Embryonic facial prominence (tissue), 1 donor: ENCODE measurements around the gene OIT3.

Experiments used
- DNase-seq: peaks from one replicate; pipeline ENCODE4 v3.0.0-alpha.2; 2016; ENCODE audit errors: extremely low spot score

OIT3 gene

GRCh38 chr10:72893136-72893798 is at the start of gene OIT3:
TSS of gene OIT3 (plus strand) at chr10:72893739. CDS start at chr10:72893799, 60 bp downstream.
- DNase-seq = no peak

GRCh38 chr10:72846238-72846637 is 47.3 kb upstream of the OIT3 start:
- no peak for DNase-seq

- DNase-seq = no peak
Observed at GRCh38 chr10:72847681-72848080, 45.9 kb upstream of the OIT3 start.

- DNase-seq = no peak
Observed at GRCh38 chr10:72850861-72851260, 42.7 kb upstream of the OIT3 start.

GRCh38 chr10:72851509-72851908 is 42.0 kb upstream of the OIT3 start:
- no peak for DNase-seq

- DNase-seq = no peak
Observed at GRCh38 chr10:72852508-72852907, 41.0 kb upstream of the OIT3 start.

- no peak for DNase-seq
Observed at GRCh38 chr10:72855129-72855528, 38.4 kb upstream of the OIT3 start.

GRCh38 chr10:72855790-72856189 is 37.7 kb upstream of the OIT3 start:
- DNase-seq = no peak

- DNase-seq = no peak
Observed at GRCh38 chr10:72858067-72858466, 35.5 kb upstream of the OIT3 start.

- no peak for DNase-seq
Observed at GRCh38 chr10:72862957-72863356, 30.6 kb upstream of the OIT3 start.

GRCh38 chr10:72875250-72876055 is 18.1 kb upstream of the OIT3 start:
- no peak for DNase-seq

GRCh38 chr10:72879245-72879644 is 14.3 kb upstream of the OIT3 start:
- DNase-seq = no peak

GRCh38 chr10:72881291-72881690 is 12.2 kb upstream of the OIT3 start:
- no peak for DNase-seq

GRCh38 chr10:72883861-72884260 is 9.7 kb upstream of the OIT3 start:
- no peak for DNase-seq

- no peak for DNase-seq
Observed at GRCh38 chr10:72885953-72886352, 7.6 kb upstream of the OIT3 start.

GRCh38 chr10:72886621-72887020 is 6.9 kb upstream of the OIT3 start:
- DNase-seq = no peak

- no peak for DNase-seq
Observed at GRCh38 chr10:72887043-72887442, 6.5 kb upstream of the OIT3 start.

- no peak for DNase-seq
Observed at GRCh38 chr10:72888151-72888638, 5.3 kb upstream of the OIT3 start.

- DNase-seq = no peak
Observed at GRCh38 chr10:72889391-72889831, 4.1 kb upstream of the OIT3 start.

GRCh38 chr10:72890086-72890485 is 3.5 kb upstream of the OIT3 start:
- no peak for DNase-seq

GRCh38 chr10:72895236-72895850 is 1.8 kb downstream of the OIT3 start:
- no peak for DNase-seq

- no peak for DNase-seq
Observed at GRCh38 chr10:72898616-72899015, 5.1 kb downstream of the OIT3 start.

- DNase-seq = no peak
Observed at GRCh38 chr10:72899545-72899944, 6.0 kb downstream of the OIT3 start.
